Iris pigment epithelial cell (primary cell): Measurements from ENCODE around the gene NPL.
A peak's percentile ranks its signal among the peaks of the same experiment; 100 is the strongest.

Experiments used
- DNase-seq: peaks from one replicate; pipeline ENCODE4 v3.0.0-alpha.2; 2011; ENCODE audit warnings: low read depth

The NPL gene

DNA sequence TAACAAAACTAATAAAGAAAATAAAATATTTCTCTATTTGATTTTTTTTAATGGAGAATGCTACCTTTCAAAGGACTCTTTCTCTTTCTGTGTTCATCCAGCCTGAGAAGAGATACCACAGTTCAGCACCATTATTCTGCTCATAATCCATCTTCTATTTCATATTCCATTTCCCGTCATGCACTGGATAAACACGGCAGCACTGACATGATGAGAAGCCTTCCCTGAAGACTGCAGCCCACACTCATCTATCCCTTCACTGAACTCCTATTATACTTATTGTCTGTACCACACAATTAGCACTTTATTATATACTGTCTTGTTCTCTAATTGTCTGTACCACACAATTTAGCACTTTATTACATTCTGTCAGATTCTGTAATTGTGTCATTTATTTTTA lies 10.7 kb upstream of the NPL start:
- DNase-seq = no peak

DNA sequence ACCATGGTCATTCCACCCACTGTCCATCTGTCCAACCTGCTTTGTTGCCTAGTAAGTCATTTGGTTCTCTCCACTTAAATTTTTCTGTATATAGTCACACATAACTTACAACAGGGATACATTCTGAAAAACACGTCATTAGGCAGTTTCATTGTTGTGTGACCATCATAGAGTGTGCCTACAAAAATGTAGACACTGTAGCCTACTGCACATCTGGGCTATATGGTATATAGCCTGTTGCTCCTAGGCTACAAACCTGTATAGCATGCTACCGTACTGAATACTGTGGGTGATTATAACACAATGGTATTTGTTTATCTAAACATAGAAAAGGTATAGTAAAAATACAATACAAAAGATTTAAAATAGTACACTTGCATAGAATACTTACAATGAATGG lies 10.0 kb upstream of the NPL start:
- DNase-seq = no peak

DNA sequence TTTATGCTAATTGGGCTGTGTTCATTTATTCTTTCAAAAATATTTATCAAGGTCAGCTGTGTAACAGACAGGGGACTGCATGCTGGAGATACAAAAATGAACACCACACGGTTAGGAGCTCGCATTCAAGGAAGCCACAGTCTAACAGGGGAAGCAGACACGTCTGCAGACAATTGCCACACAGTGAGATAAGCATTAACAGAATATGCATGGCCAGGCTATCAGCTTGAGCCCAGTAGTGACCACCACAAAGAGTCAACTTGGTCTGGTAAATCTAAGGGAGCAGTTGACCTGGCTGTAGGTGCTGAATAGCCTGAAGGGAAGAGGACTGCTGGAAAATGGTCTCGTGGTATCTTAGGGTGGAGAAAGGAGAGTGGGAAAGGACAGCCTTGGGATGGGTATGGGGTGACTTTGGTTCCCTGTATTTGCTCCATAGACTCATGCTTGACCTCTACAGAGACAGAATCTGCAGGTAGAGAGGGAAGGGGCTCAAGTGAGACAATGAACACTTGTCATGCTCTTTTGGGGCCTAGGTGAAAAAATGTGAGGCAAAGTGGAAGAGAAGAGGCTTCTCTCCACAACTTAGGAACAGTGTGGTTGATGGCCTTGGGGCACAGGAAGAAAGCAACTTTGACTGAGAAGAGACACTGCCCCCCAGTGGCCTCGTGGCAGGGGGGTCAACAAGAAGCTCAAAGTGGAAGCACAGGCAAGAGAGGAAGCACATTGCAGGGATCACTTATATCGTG lies 7.6 kb upstream of the NPL start:
- peak; percentile 50 for DNase-seq

DNA sequence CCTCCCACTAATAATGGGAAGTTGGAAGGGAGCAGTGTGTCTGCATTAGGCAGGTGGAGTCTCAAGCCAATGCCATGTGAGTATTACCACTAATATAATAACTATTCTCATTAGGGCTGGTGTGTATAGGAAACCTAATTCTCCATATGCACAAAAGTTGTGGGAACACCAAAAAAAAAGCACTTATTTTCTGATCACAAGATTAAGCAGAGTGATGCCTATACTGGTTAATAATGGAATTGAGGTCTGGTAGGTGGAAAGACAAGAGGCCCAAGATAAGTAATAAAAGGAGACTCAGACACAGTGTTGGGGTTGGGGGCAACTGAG lies 7.0 kb upstream of the NPL start:
- DNase-seq = no peak

DNA sequence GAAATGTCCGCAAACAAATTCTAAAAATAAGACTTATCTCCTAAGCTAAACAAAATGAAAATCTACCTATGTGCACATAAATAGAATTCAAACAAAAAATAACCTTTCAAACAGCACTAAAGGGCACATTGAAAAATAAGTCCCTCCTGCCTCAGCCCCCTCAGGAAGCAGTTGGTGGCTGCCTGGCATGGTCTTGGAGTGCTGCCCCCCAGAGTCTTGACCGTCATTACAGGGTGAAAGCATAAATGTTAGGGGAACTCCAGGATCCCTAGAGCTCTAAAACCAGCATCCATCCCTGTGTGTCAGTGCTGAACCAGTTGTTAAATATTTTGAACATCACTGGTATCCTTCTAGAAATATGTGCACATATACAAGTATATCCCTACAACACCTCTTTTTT lies 6.5 kb upstream of the NPL start:
- DNase-seq = no peak

DNA sequence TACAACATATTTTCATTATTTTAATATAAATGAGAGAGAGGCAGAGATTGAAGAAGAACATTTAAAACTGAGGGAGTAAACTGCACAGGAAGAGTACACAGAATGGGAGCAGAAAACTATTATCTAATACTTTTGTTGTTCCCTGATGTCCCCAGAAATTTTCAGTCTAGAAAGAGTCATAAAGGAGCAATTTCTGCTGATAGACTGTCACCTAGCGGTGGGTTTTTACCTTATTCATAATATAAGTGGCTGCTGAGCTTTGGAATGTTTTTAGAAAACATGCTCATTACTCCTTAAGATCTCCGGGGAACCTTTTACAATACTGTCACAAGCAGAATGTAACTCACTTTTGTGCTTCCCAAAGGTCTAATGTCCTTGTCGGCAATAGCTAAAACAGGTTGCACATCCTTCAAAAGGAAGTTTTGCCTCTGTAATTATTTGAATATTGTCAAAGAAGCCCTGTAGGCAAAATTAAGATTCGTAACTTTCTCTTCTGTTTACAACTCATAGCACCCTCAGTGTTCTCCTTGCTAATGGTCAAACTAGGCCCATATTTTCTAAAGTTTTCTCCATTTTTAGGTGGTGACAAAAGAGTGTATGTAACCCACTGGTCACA lies 4.9 kb upstream of the NPL start:
- DNase-seq = peak; percentile 50

DNA sequence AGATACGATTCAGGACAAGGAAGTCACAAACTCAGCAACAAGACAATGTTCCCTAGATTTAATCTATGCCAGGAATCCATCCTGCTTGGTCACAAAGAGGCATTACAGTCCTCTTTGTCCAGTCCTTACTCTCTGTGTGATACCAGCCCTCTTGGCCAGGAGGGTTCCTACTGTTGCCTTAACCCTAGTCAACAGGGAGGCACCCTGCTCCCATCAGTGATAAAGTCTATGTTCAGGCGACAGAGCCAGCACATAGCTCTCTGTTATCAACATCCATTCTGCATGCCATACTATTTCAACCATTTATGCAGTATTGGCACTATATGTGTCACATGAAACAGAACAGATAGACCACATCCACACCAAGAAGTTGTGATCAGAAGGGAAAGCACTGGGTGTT lies 4.4 kb upstream of the NPL start:
- DNase-seq = no peak

DNA sequence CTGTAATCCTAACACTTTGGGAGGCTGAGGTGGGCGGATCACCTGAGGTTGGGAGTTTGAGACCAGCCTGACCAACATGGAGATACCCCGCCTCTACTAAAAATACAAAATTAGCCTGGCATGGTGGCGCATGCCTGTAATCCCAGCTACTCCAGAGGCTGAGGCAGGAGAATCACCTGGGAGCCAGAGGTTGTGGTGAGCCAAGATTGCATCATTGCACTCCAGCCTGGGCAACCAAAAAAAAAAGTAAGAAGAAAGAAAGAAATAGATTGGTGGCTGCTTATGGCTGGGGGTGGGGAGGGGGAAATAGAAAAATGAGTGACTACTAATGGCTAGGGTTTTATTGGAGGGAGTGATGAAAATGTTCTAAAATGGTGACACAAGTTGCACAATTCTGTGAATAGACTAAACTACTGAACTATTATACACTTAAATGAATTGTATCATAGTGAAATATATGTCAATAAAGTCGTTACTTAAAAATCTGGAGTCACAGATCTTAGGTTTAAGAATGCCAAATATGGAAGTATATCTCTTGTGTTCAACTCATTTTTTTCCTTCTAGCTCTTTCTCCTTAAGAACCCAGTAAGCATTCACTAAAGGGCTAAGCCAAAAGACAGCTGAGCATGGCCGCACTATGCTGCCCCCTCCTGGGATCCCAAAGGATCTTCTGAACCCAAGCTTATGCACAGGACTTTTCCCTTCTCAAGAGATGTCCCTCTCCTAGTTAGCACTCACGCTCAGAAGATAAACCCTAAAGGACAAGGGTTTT lies 3.2 kb upstream of the NPL start:
- peak; percentile 72 for DNase-seq

DNA sequence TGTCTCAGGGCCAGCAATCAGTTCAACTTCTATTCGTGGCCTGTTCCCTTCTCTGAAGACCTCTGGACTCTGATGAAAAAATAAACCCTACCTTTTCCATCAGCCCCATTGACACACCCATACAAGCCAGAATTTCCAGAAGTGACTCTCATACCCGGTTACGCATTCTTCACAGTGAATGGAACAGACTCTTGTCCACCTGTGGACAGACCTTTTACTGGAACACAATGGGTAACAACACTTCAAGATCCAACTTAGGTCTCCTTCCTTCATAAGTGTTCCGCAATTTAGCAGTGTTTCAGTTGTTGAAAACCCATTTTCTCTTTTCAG lies 2.6 kb upstream of the NPL start:
- DNase-seq = no peak

DNA sequence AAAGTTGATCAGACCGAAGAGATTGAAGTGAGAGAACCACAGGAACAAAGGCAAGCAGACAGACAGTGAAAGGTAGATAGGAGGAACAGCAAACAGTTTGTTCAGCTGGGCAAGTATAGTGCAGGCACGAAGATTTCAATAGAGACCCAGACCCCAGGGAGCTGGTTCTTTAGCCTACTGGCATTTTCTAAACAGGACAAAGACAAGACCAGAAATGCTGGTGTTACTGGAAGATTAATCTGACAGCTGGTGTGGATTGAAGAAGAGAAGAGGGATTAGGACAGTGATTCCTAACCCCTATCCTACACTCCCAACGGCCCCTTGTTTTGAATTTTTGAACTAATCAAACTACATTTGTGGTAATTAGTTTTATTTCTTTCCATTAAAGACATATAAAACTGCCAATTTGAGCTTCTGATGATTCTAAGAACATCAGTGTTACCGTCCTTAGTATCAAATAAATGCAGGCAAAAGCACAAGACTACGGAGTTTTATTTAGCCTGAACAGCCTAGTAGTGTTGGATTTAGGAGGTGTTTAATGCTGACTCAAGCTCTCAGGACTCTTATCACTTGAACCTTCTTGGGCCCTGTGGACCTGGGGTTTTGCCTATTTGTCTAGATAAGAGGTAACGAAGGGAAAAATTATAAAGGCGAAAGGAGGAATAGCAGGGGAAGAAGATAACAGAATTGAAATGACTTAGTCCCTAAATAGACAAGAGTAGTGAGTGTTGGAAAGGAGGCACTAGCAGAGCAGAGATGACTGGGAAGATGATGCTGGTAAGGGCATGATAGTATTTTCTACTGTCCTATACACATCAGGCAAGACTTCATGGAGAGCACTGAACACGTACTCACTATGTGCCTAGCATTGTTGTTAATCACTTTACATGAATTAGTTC lies 2.0 kb downstream of the NPL start:
- no peak for DNase-seq

DNA sequence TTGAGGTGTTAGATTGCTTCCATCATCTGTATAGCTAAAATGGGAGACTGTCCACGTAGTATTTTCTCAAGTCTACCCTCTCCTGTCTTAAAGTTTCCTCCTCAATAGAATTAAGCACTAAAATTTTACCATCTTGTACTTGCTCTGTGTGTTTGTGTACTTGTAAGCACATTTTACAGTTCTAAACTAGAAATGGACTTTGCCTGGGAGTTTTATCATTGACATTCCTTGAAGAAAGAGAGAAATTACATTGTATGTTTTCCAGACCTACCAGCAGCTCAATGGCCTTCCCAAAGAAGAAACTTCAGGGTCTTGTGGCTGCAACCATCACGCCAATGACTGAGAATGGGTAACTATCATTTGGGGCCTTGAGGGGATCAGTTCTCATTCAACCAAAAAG lies 4.5 kb downstream of the NPL start:
- no peak for DNase-seq

DNA sequence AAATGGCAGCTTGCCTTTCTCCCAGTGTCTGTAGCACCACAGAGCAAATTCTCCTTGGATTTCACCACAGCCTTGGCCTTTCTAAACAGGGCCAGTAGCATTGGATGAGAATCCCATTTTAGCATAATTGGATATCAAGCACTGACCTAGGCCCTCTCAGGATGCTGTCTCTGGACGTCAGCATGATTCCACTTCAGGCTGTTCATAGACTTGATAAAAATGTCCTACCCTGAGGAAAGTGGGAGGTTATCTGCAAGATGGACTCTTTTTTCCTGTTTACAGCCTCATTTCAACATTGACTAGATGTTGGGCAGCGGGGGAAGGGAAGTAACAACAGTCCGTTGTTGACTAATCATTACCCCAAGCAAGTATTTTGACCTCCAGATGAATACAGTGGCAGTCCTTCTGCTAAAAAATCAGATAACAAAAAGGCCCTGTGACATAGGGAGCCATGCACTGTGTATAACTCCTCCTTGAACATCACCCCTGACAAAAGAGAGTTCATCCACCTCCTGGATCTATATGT lies 5.2 kb downstream of the NPL start:
- DNase-seq = no peak

DNA sequence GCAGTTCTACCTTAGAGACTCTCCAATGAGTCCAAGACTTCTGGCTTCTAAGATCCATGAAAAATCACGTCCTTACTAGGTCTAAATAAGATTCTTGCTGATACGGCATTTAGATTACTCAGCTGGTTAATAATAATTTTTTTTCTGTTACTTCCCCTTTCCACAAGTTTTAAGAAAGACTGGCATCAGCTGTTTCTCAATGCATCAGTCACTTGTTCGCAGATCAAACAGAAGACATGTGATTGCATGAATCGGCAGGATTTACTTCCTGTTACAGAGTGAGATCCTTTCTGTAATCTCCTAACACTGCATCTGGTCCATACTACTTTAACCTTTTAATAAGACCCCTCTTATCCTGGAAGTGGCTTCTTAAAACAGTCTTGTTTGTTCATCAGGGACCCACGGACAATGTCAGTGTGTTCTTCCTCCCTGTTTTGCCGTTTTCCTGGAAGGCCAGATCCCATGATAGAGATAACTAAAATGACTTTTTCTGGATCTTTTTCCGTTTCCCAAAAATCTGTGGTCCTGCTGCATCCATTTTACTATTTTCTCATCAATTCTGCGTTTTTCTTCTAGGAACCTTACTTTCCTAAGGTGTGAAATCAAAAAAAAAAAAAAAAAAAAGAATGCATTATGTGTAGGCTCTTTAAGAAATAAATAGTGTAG lies 6.1 kb downstream of the NPL start:
- DNase-seq = peak; percentile 9

DNA sequence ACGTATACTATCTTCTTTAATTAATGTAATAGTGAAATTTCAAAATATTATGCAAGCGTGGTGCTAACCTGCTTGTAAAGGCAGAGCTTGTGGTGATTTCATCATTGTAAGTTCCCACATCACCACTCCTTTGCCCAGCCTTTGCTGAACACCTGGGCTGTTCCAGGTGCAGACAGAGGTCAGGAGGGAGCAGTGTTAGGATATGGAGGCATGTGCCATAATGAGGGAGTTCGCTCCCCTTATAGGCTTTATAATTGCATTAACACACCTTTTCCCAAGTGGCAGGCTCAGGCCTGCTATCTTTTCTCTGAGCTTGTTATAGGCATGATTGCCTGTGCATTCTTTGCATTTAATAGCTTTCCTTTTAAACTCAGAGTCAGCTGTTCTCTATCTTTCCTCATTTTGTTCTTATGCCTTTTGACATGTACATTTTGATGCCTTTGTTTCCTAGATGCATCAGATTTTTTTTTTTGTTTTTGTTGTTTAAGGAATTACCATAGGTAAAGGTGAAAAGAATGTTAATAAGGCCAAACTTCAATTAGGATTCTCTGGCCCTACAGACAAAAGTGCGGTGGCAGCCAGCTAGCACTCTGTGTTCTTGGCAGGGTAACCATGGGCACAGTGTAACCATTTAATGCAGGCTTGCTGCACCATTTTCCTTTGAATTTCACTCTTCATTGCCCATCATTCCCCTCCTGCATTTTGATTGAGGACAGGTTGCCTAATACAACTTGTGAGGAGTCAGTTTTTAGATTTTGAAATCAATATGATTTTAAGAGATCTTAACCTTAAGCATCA lies 12.6 kb downstream of the NPL start:
- no peak for DNase-seq

DNA sequence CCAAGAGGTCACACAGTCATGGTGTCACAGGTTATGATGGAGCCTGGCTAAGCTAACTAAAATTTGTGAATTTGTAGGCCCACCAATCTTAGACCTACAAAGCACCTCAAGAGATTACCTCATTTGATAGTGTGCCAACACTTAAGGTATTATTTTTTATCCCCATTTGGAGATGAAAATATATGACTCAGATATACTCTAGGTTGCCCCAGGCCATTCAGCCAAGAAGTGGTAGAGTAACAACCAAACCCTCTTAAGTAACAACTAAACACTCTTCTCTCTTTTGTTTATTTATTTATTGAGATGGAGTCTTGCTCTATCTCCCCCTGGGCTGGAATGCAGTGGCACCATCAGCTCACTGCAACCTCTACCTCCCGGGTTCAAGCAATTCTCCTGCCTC lies 14.3 kb downstream of the NPL start:
- DNase-seq = no peak

DNA sequence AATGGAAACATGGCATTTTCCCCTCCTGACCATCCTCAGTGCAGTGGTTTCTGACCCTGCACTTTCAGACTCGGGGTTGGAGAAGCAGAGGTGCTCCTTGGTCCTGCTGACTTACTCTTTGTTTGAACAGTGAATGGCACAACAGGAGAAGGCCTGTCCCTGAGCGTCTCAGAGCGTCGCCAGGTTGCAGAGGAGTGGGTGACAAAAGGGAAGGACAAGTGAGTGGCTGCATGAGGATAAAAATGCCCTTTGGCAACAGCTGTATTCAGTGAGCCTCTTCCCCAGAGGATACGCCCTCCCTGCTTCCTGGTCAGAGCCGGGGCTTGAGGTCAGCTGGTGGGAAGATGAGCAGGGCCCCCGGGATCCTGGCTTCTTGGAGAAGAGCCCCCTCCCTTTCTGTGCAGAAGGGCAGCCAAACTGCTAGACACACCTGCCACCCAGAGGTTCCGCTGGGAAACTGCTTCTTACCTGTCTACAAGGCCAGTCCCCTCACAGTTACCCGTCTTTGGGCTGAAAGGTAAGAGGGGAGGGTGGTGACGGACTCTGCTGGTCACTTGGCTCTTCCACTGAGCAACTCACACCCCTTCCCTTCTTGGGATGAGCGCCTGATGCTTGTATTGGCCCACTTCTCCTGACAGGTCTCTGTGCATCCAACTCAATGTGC lies 16.6 kb downstream of the NPL start:
- no peak for DNase-seq

DNA sequence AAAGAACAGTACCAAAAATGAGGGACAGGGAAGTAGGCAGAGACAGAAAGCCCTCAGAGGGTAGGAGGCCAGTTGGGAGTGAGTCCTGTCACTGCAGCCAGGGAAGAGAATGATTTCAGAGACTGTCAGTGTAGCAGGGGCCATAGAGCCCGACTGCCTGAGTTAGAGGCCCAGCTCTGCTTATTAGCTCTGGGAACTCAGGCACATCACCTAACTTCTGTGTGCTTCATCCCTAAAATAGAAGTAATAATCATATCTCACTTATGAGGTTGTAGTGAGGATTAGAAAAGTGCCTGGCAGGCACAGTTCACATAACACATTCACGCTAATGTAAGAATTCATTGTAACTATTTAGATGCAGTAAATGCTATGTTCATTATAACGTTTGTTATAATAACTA lies 18.3 kb downstream of the NPL start:
- no peak for DNase-seq

DNA sequence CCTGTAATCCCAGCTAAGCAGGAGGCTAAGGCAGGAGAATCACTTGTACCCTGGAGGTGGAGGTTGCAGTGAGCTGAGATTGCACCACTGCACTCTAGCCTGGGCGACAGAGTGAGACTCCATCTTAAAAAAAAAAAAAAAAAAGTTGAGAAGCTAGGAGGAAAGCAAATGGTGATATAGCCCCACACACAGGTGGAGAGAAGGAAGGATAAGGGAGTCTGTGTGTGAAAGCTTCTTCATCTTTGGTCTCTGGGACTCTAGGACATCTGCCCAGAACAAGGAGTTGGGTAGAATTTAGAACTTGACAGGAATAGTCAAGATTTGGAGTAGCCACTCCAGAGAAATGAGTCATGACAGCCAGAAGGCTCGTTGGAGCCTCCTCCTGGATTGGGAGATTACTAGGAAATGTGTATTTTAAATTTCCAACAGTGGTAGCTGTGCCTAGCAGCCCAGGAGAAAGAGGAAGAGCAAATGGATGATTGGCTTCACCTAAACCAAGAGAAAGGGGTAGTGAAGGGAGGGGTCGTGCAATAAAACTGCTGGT lies 19.9 kb downstream of the NPL start:
- DNase-seq = no peak

DNA sequence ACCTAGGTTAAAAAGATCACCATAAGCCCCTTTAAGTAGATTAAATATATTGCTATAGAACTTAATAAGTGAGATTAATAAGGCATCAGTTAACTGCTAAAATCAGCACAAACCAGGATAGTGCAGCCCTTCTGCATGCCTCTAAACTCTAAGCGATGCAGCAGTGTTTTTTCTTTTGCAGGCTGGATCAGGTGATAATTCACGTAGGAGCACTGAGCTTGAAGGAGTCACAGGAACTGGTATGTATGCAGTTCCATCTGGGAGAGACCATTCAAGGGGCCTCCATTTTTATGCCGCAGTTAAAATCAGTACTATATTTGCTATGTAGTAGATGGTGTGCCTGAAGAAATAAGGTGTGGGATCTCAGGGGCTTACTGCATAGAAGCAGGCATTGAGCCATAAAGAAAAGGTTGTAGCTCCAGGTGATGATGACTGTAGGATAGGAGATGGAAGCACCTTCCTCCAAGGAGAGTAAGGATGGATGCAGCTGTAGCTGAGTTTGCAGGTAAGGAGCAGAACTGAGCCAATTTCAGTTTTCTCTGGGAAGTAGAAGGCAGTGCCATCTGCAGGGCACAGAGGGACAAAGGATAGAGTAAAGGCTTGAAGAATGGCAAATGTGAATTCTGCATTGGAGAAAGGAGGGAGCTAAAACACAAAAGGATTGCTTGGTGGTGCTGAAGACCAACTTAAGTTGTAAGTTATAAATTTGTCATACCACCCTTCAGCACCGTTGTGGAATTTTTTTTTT lies 22.6 kb downstream of the NPL start:
- DNase-seq = no peak
